AG09319 (cell line): Measurements from ENCODE around the gene CSNK1G3.
"Not testable (repeated sequence)": the region's sequence is repeated elsewhere in the genome, so short reads cannot be mapped to it uniquely, and the experiment has no call there.

Experiments used
- DNase-seq: peaks from one replicate; pipeline ENCODE4 v3.0.0-alpha.2; 2010; ENCODE audit warnings: low read depth; ENCODE audit errors: extremely low read depth
- CTCF ChIP-seq: IDR thresholded peaks from 2 replicates; pipeline ENCODE4 v1.5.1; 2011; ENCODE audit warnings: low read depth, mild to moderate bottlenecking, inconsistent platforms, low read length, moderate library complexity

CSNK1G3 gene

GRCh38 chr5:123482258-123482657, 29.7 kb upstream of the CSNK1G3 start:
- no peak for TF ChIP-seq CTCF
- DNase-seq: no peak

- TF ChIP-seq CTCF: no peak
- no peak for DNase-seq
Observed at GRCh38 chr5:123483446-123484077, 28.4 kb upstream of the CSNK1G3 start.

GRCh38 chr5:123485275-123485674, 26.7 kb upstream of the CSNK1G3 start:
- no peak for TF ChIP-seq CTCF
- DNase-seq: no peak

- DNase-seq: no peak
- TF ChIP-seq CTCF: no peak
Observed at GRCh38 chr5:123486951-123487655, 24.9 kb upstream of the CSNK1G3 start.

- TF ChIP-seq CTCF: no peak
- no peak for DNase-seq
Observed at GRCh38 chr5:123490974-123491373, 21.0 kb upstream of the CSNK1G3 start.

- DNase-seq: not testable (repeated sequence)
Observed at GRCh38 chr5:123495211-123495610, 16.8 kb upstream of the CSNK1G3 start.

- DNase-seq: no peak
- no peak for TF ChIP-seq CTCF
Observed at GRCh38 chr5:123496892-123497291, 15.1 kb upstream of the CSNK1G3 start.

GRCh38 chr5:123500471-123500870, 11.5 kb upstream of the CSNK1G3 start:
- TF ChIP-seq CTCF: no peak
- DNase-seq: no peak
